Vagina (tissue), 2 donors: ENCODE results near the gene FKBP1B.

ENCODE experiments used
- POLR2A ChIP-seq, 2 donors: fragments of 450-650 bp; IDR thresholded peaks; one replicate each; pipeline ENCODE4 v1.6.1; 2017; ENCODE audit warnings: antibody characterized with exemption in 2 of 2, mild to moderate bottlenecking in 2 of 2, moderate library complexity in 2 of 2
- POLR2AphosphoS5 ChIP-seq, 2 donors: sonication (generic); formaldehyde crosslinking; IDR thresholded peaks; one replicate each; pipeline ENCODE4 v1.9.0; 2017; ENCODE audit warnings: antibody characterized with exemption in 2 of 2, mild to moderate bottlenecking in 2 of 2, low read depth in 1 of 2; ENCODE audit not compliant: insufficient read depth in 1 of 2
- TF ChIP-seq, protein P1 (sequence below), 3 experiments: fragments of 450-650 bp in 2 of 3; fragments of 200-600 bp in 1 of 3; sonication (generic) in 1 of 3; IDR thresholded peaks; one replicate each; pipeline ENCODE4 v1.5.1; 2017 to 2019; ENCODE audit warnings: antibody characterized with exemption in 3 of 3, mild to moderate bottlenecking in 2 of 3, moderate library complexity in 2 of 3

DNA sequence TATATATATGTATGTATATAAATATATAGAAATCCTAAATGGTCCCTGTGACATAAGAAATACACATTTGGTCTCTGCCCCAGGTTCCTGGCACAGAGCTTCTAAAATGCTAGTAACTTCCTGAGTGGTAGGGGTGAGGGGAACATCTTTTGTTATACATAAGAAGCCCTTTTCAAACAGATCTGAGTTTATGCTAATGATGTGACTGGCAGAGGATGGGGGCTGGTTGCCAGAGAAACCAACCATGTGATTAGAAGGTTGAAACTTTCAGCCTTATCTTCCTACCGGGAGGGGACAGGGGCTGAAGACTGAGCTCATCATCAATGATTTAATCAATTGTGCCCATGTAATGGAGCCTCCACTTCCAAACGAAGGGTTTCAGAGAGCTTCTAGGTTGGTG is 23.3 kb upstream of the FKBP1B start:
- TF ChIP-seq, protein P1, sequence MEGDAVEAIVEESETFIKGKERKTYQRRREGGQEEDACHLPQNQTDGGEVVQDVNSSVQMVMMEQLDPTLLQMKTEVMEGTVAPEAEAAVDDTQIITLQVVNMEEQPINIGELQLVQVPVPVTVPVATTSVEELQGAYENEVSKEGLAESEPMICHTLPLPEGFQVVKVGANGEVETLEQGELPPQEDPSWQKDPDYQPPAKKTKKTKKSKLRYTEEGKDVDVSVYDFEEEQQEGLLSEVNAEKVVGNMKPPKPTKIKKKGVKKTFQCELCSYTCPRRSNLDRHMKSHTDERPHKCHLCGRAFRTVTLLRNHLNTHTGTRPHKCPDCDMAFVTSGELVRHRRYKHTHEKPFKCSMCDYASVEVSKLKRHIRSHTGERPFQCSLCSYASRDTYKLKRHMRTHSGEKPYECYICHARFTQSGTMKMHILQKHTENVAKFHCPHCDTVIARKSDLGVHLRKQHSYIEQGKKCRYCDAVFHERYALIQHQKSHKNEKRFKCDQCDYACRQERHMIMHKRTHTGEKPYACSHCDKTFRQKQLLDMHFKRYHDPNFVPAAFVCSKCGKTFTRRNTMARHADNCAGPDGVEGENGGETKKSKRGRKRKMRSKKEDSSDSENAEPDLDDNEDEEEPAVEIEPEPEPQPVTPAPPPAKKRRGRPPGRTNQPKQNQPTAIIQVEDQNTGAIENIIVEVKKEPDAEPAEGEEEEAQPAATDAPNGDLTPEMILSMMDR (IDR thresholded peaks at IDR 0.05): no peak
- TF ChIP-seq POLR2AphosphoS5 (IDR thresholded peaks at IDR 0.05; ENCODE audit: insufficient read depth in 1 of 2, low read depth in 1 of 2): no peak
- no peak for TF ChIP-seq POLR2A (IDR thresholded peaks at IDR 0.05)
